ENCODE results near the gene CD82.

DNA sequence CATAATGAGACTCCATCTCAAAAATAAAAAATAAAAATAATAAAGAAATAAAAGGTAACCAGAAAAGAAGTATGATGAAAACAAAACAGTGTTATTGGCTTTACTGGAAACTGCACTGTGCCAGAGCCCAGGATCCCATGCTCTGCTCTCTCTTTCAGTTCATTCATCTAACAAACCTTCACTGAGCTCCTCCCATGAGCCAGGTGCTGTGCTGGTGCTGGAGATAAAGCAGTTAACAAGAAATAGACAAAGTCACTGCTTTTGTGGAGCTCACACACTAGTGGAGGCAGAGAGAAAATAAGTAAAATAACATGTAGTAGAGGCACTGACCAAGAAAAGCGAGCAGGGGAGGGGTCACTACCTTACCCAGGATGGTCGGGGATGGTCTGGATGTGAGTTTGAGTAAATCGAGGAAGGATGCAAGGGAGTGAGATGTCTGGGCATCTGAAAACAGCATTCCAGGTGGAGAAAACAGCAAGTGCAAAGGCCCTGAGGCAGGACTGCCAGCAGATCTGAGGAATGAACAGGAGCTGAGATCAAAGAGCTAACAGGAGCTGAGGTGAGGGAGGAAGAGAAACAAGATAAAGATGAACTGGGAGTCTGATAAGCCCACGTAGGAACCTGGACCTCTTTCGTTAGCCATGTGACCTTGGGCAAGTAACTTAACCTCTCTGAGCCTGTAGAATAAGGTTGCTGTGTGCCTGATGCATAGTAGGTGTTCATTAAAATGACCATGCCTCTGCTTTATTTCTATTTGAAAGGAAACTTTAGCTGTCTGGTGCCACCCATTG, 31.3 kb upstream of the CD82 start:
- TF ChIP-seq ARNTL (CRISPR knock-in tag; IDR thresholded peaks at IDR 0.05; ENCODE audit: borderline replicate concordance, low read depth) (no peak), GLIS3 (CRISPR knock-in tag; IDR thresholded peaks at IDR 0.05) (no peak), ZC3H10 (CRISPR knock-in tag; IDR thresholded peaks at IDR 0.05) (no peak), ZFP3 (CRISPR knock-in tag; IDR thresholded peaks at IDR 0.05) (no peak), ZNF565 (CRISPR knock-in tag; conservative IDR thresholded peaks at IDR 0.05; ENCODE audit: low read depth) (no peak), SNAI2 (CRISPR knock-in tag; IDR thresholded peaks at IDR 0.05) (no peak), ISL1 (CRISPR knock-in tag; IDR thresholded peaks at IDR 0.05) (no peak)
- TF ChIP-seq, protein P1, sequence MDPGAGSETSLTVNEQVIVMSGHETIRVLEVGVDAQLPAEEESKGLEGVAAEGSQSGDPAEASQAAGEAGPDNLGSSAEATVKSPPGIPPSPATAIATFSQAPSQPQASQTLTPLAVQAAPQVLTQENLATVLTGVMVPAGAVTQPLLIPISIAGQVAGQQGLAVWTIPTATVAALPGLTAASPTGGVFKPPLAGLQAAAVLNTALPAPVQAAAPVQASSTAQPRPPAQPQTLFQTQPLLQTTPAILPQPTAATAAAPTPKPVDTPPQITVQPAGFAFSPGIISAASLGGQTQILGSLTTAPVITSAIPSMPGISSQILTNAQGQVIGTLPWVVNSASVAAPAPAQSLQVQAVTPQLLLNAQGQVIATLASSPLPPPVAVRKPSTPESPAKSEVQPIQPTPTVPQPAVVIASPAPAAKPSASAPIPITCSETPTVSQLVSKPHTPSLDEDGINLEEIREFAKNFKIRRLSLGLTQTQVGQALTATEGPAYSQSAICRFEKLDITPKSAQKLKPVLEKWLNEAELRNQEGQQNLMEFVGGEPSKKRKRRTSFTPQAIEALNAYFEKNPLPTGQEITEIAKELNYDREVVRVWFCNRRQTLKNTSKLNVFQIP (CRISPR knock-in tag; IDR thresholded peaks at IDR 0.05; ENCODE audit: borderline replicate concordance, low read depth): no peak
- TF ChIP-seq, protein P2, sequence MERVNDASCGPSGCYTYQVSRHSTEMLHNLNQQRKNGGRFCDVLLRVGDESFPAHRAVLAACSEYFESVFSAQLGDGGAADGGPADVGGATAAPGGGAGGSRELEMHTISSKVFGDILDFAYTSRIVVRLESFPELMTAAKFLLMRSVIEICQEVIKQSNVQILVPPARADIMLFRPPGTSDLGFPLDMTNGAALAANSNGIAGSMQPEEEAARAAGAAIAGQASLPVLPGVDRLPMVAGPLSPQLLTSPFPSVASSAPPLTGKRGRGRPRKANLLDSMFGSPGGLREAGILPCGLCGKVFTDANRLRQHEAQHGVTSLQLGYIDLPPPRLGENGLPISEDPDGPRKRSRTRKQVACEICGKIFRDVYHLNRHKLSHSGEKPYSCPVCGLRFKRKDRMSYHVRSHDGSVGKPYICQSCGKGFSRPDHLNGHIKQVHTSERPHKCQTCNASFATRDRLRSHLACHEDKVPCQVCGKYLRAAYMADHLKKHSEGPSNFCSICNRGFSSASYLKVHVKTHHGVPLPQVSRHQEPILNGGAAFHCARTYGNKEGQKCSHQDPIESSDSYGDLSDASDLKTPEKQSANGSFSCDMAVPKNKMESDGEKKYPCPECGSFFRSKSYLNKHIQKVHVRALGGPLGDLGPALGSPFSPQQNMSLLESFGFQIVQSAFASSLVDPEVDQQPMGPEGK (CRISPR knock-in tag; IDR thresholded peaks at IDR 0.05; ENCODE audit: borderline replicate concordance): no peak
- TF ChIP-seq, protein P3, sequence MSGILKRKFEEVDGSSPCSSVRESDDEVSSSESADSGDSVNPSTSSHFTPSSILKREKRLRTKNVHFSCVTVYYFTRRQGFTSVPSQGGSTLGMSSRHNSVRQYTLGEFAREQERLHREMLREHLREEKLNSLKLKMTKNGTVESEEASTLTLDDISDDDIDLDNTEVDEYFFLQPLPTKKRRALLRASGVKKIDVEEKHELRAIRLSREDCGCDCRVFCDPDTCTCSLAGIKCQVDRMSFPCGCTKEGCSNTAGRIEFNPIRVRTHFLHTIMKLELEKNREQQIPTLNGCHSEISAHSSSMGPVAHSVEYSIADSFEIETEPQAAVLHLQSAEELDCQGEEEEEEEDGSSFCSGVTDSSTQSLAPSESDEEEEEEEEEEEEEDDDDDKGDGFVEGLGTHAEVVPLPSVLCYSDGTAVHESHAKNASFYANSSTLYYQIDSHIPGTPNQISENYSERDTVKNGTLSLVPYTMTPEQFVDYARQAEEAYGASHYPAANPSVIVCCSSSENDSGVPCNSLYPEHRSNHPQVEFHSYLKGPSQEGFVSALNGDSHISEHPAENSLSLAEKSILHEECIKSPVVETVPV (CRISPR knock-in tag; IDR thresholded peaks at IDR 0.05): no peak

Measured in SK-N-SH treated with all-trans-retinoic acid at 6 μM for 48 hours (cell line).